ENCODE measurements around the gene PLXNB3. TPM values are rescaled to one million over a fixed set of nuclear protein-coding genes. Genes with fewer than 3 reads are reported as not detected.
A peak's percentile ranks its signal among the peaks of the same experiment; 100 is the strongest.

The PLXNB3 gene
- polyA plus RNA-seq, 4 donors: 0.54 to 1.6 (median 0.66) TPM; not detected in 1

GRCh38 chrX:153794897-153795816 lies 31.1 kb downstream of the PLXNB3 start:
- H3K9me3 ChIP-seq (ENCODE audit: control insufficient read depth in 2 of 2, insufficient read depth in 1 of 2, low read depth in 1 of 2, low read length in 1 of 2): no peaks in the 10 kb centered on the region
- peak in 1 of 2 donors; percentile 21 for DNase-seq
- FAIRE-seq: no peak
- H3K36me3 ChIP-seq (ENCODE audit: control insufficient read depth in 3 of 3, insufficient read depth in 2 of 3, low read depth in 1 of 3, low read length in 3 of 3): peaks cover 0 to 62% (median 2%) of the 10 kb centered on the region in 3 donors
- peaks cover 0 to 19% (median 6%) of the 10 kb centered on the region in 3 donors for H3K4me1 ChIP-seq (ENCODE audit: control insufficient read depth in 3 of 3, insufficient read depth in 2 of 3, low read depth in 1 of 3, low read length in 2 of 3)
- 4 to 42% (median 8%) methylated on average over 36 to 47 of the region's 47 CpGs for WGBS, 3 donors
- peak overlapping the region; percentile 60 to 85 (median 67) for H3K4me3 ChIP-seq (ENCODE audit: low read depth in 1 of 3, low read length in 3 of 3)
- no peaks in the 10 kb centered on the region for H3K27me3 ChIP-seq (ENCODE audit: control insufficient read depth in 3 of 3, insufficient read depth in 3 of 3, low read length in 3 of 3)
- peak overlapping the region; percentile 24 to 99 (median 77) for H3K27ac ChIP-seq (ENCODE audit: low read depth in 1 of 3, low read length in 2 of 3)

- Histone ChIP-seq H3K27ac (ENCODE audit: low read depth in 1 of 3, low read length in 2 of 3) (no peak overlapping the region), H3K4me3 (ENCODE audit: low read depth in 1 of 3, low read length in 3 of 3) (no peak overlapping the region), H3K4me1 (ENCODE audit: control insufficient read depth in 3 of 3, insufficient read depth in 2 of 3, low read depth in 1 of 3, low read length in 2 of 3) (peaks cover 0 to 18% (median 6%) of the 10 kb centered on the region in 3 donors), H3K36me3 (ENCODE audit: control insufficient read depth in 3 of 3, insufficient read depth in 2 of 3, low read depth in 1 of 3, low read length in 3 of 3) (peaks cover 0 to 40% (median 0%) of the 10 kb centered on the region in 3 donors), H3K9me3 (ENCODE audit: control insufficient read depth in 2 of 2, insufficient read depth in 1 of 2, low read depth in 1 of 2, low read length in 1 of 2) (no peaks in the 10 kb centered on the region), H3K27me3 (ENCODE audit: control insufficient read depth in 3 of 3, insufficient read depth in 3 of 3, low read length in 3 of 3) (no peaks in the 10 kb centered on the region)
- WGBS, 3 donors: 91 to 93% (median 93%) methylated on average over 14 to 15 of the region's 15 CpGs
- no peak for DNase-seq
- FAIRE-seq: no peak
Measured at GRCh38 chrX:153797415-153798015, 33.5 kb downstream of the PLXNB3 start.

- DNase-seq: no peak
- 80 to 91% (median 89%) methylated on average over 4 to 5 of the region's 5 CpGs for WGBS, 3 donors
- no peak for FAIRE-seq
- Histone ChIP-seq H3K9me3 (ENCODE audit: control insufficient read depth in 2 of 2, insufficient read depth in 1 of 2, low read depth in 1 of 2, low read length in 1 of 2) (no peaks in the 10 kb centered on the region), H3K36me3 (ENCODE audit: control insufficient read depth in 3 of 3, insufficient read depth in 2 of 3, low read depth in 1 of 3, low read length in 3 of 3) (peaks cover 0 to 38% (median 0%) of the 10 kb centered on the region in 3 donors), H3K27ac (ENCODE audit: low read depth in 1 of 3, low read length in 2 of 3) (no peak overlapping the region), H3K27me3 (ENCODE audit: control insufficient read depth in 3 of 3, insufficient read depth in 3 of 3, low read length in 3 of 3) (no peaks in the 10 kb centered on the region), H3K4me3 (ENCODE audit: low read depth in 1 of 3, low read length in 3 of 3) (no peak overlapping the region), H3K4me1 (ENCODE audit: control insufficient read depth in 3 of 3, insufficient read depth in 2 of 3, low read depth in 1 of 3, low read length in 2 of 3) (peaks cover 0 to 10% (median 6%) of the 10 kb centered on the region in 3 donors)
Measured at GRCh38 chrX:153799326-153799725, 35.3 kb downstream of the PLXNB3 start.

- WGBS, 3 donors: 62 to 76% (median 73%) methylated on average over 11 to 16 of the region's 16 CpGs
- FAIRE-seq: no peak
- H3K9me3 ChIP-seq (ENCODE audit: control insufficient read depth in 2 of 2, insufficient read depth in 1 of 2, low read depth in 1 of 2, low read length in 1 of 2): no peaks in the 10 kb centered on the region
Measured at GRCh38 chrX:153800177-153800722, 36.2 kb downstream of the PLXNB3 start.

GRCh38 chrX:153800746-153801145 lies 36.7 kb downstream of the PLXNB3 start:
- no peaks in the 10 kb centered on the region for H3K9me3 ChIP-seq (ENCODE audit: control insufficient read depth in 2 of 2, insufficient read depth in 1 of 2, low read depth in 1 of 2, low read length in 1 of 2)
- peaks cover 0 to 36% (median 0%) of the 10 kb centered on the region in 3 donors for H3K36me3 ChIP-seq (ENCODE audit: control insufficient read depth in 3 of 3, insufficient read depth in 2 of 3, low read depth in 1 of 3, low read length in 3 of 3)
- 75 to 79% (median 77%) methylated on average over 7 of the region's 7 CpGs for WGBS, 3 donors
- H3K27ac ChIP-seq (ENCODE audit: low read depth in 1 of 3, low read length in 2 of 3): no peak overlapping the region
- FAIRE-seq (no peak), DNase-seq (no peak)
- peaks cover 0 to 5% (median 2%) of the 10 kb centered on the region in 3 donors for H3K4me1 ChIP-seq (ENCODE audit: control insufficient read depth in 3 of 3, insufficient read depth in 2 of 3, low read depth in 1 of 3, low read length in 2 of 3)
- no peaks in the 10 kb centered on the region for H3K27me3 ChIP-seq (ENCODE audit: control insufficient read depth in 3 of 3, insufficient read depth in 3 of 3, low read length in 3 of 3)
- no peak overlapping the region for H3K4me3 ChIP-seq (ENCODE audit: low read depth in 1 of 3, low read length in 3 of 3)

More at GRCh38 chrX:153800177-153800722, 36.2 kb downstream of the PLXNB3 start:
- H3K36me3 ChIP-seq (ENCODE audit: control insufficient read depth in 3 of 3, insufficient read depth in 2 of 3, low read depth in 1 of 3, low read length in 3 of 3): peaks cover 0 to 38% (median 0%) of the 10 kb centered on the region in 3 donors
- no peak overlapping the region for H3K4me3 ChIP-seq (ENCODE audit: low read depth in 1 of 3, low read length in 3 of 3)
- no peak for DNase-seq
- no peaks in the 10 kb centered on the region for H3K27me3 ChIP-seq (ENCODE audit: control insufficient read depth in 3 of 3, insufficient read depth in 3 of 3, low read length in 3 of 3)
- H3K4me1 ChIP-seq (ENCODE audit: control insufficient read depth in 3 of 3, insufficient read depth in 2 of 3, low read depth in 1 of 3, low read length in 2 of 3): peaks cover 0 to 10% (median 6%) of the 10 kb centered on the region in 3 donors
- H3K27ac ChIP-seq (ENCODE audit: low read depth in 1 of 3, low read length in 2 of 3): no peak overlapping the region

- Histone ChIP-seq H3K4me3 (ENCODE audit: low read depth in 1 of 3, low read length in 3 of 3) (no peak overlapping the region), H3K36me3 (ENCODE audit: control insufficient read depth in 3 of 3, insufficient read depth in 2 of 3, low read depth in 1 of 3, low read length in 3 of 3) (peaks cover 0 to 27% (median 0%) of the 10 kb centered on the region in 3 donors), H3K9me3 (ENCODE audit: control insufficient read depth in 2 of 2, insufficient read depth in 1 of 2, low read depth in 1 of 2, low read length in 1 of 2) (no peaks in the 10 kb centered on the region), H3K27ac (ENCODE audit: low read depth in 1 of 3, low read length in 2 of 3) (no peak overlapping the region), H3K27me3 (ENCODE audit: control insufficient read depth in 3 of 3, insufficient read depth in 3 of 3, low read length in 3 of 3) (no peaks in the 10 kb centered on the region), H3K4me1 (ENCODE audit: control insufficient read depth in 3 of 3, insufficient read depth in 2 of 3, low read depth in 1 of 3, low read length in 2 of 3) (no peaks in the 10 kb centered on the region)
- no peak for DNase-seq
- WGBS, 3 donors: 79 to 86% (median 82%) methylated on average over 8 of the region's 8 CpGs
- no peak for FAIRE-seq
Measured at GRCh38 chrX:153801669-153802068, 37.6 kb downstream of the PLXNB3 start.

GRCh38 chrX:153802513-153803045 lies 38.5 kb downstream of the PLXNB3 start:
- H3K36me3 ChIP-seq (ENCODE audit: control insufficient read depth in 3 of 3, insufficient read depth in 2 of 3, low read depth in 1 of 3, low read length in 3 of 3): peaks cover 0 to 17% (median 0%) of the 10 kb centered on the region in 3 donors
- FAIRE-seq (no peak), DNase-seq (no peak)
- no peaks in the 10 kb centered on the region for H3K9me3 ChIP-seq (ENCODE audit: control insufficient read depth in 2 of 2, insufficient read depth in 1 of 2, low read depth in 1 of 2, low read length in 1 of 2)
- H3K27ac ChIP-seq (ENCODE audit: low read depth in 1 of 3, low read length in 2 of 3): no peak overlapping the region
- no peaks in the 10 kb centered on the region for H3K4me1 ChIP-seq (ENCODE audit: control insufficient read depth in 3 of 3, insufficient read depth in 2 of 3, low read depth in 1 of 3, low read length in 2 of 3)
- 59 to 75% (median 64%) methylated on average over 7 to 14 of the region's 14 CpGs for WGBS, 3 donors
- no peak overlapping the region for H3K4me3 ChIP-seq (ENCODE audit: low read depth in 1 of 3, low read length in 3 of 3)
- H3K27me3 ChIP-seq (ENCODE audit: control insufficient read depth in 3 of 3, insufficient read depth in 3 of 3, low read length in 3 of 3): no peaks in the 10 kb centered on the region
